ENCODE data around the gene AKR7A2. TPM values are rescaled to one million over a fixed set of nuclear protein-coding genes. Genes with fewer than 3 reads are reported as not detected.

AKR7A2 gene
- total and polyA plus RNA-seq, 9 of the 15 experiments (the other 6 are each of a cell fraction or from before 2014, with no cell fraction given), result 2.0 to 78.4 (median 49.4) TPM

- TF ChIP-seq SMARCA4 (IDR thresholded peaks at IDR 0.05), result 0 out of 2 replicates have a peak, but pooled peaks have one; percentile 38
- no peak for TF ChIP-seq HIVEP1 (CRISPR knock-in tag; IDR thresholded peaks at IDR 0.05)
- peak; percentile 80 for TF ChIP-seq L3MBTL2 (IDR thresholded peaks at IDR 0.05)
- TF ChIP-seq DIDO1 (tag; IDR thresholded peaks at IDR 0.05; ENCODE audit: low read depth), result no peak
- TF ChIP-seq E2F6 (IDR thresholded peaks at IDR 0.05; ENCODE audit: borderline replicate concordance in 1 of 2, extremely low read depth in 1 of 2, insufficient read depth in 1 of 2, insufficient read length in 1 of 2, low read depth in 1 of 2, low read length in 1 of 2, poor library complexity in 1 of 2, severe bottlenecking in 1 of 2), result peak; percentile 37 to 56
- TF ChIP-seq SOX6 (IDR thresholded peaks at IDR 0.05), result peak; percentile 50
- TF ChIP-seq ZNF253 (CRISPR knock-in tag; conservative IDR thresholded peaks at IDR 0.05), result no peak
- no peak for TF ChIP-seq TAF1 (IDR thresholded peaks at IDR 0.05; ENCODE audit: control insufficient read depth, extremely low read depth, insufficient read depth, low read length, severe bottlenecking)
- peak; percentile 44; the same call in 1 of the 2 replicates for TF ChIP-seq EP300 (IDR thresholded peaks at IDR 0.05; ENCODE audit: low read length)
- TF ChIP-seq MECOM (CRISPR knock-in tag; IDR thresholded peaks at IDR 0.05), result 0 out of 2 replicates have a peak, but pooled peaks have one; percentile 42
- TF ChIP-seq RAD51 (IDR thresholded peaks at IDR 0.05; ENCODE audit: borderline replicate concordance, low read depth), result peak; percentile 81
- no peak for TF ChIP-seq ESRRA (IDR thresholded peaks at IDR 0.05; ENCODE audit: borderline replicate concordance, low read depth)
- no peak for TF ChIP-seq ZNF507 (tag; conservative IDR thresholded peaks at IDR 0.05)
- TF ChIP-seq JUND (IDR thresholded peaks at IDR 0.05; ENCODE audit: borderline replicate concordance, low read depth, low read length), result peak; percentile 36; the same call in 1 of the 2 replicates
- TF ChIP-seq JUND (tag; IDR thresholded peaks at IDR 0.05; ENCODE audit: borderline replicate concordance, low read depth, low read length), result no peak
- TF ChIP-seq ZFP30 (CRISPR knock-in tag; IDR thresholded peaks at IDR 0.05; ENCODE audit: borderline replicate concordance), result no peak
Measured at GRCh38 chr1:19313636-19313959, 1.7 kb upstream of the AKR7A2 start (continued).

All from K562 (cell line).